ENCODE data around the gene WWP2.
"Not testable (repeated sequence)": the region's sequence is repeated elsewhere in the genome, so short reads cannot be mapped to it uniquely, and the experiment has no call there.

DNA sequence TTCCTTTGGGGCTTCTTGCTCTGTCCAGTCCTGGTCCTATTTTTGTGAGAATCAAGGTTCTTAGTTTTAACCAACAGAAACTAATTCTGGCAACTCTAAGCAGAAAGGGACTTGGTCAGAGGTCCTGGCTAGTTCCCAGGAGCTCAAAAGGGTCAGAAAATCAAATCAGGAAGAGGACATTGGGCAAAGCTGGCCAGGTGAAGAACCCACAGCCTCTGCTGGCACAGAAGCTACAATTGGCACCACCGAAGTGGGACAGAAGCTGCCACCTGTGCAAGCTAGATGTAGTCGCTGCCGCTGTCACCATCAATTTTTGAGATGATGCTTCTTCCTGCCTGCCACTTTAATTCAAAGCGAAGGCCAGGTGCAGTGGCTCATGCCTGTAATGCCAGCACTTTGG is 207.5 kb downstream of the WWP2 start:
- TF ChIP-seq, protein P1, sequence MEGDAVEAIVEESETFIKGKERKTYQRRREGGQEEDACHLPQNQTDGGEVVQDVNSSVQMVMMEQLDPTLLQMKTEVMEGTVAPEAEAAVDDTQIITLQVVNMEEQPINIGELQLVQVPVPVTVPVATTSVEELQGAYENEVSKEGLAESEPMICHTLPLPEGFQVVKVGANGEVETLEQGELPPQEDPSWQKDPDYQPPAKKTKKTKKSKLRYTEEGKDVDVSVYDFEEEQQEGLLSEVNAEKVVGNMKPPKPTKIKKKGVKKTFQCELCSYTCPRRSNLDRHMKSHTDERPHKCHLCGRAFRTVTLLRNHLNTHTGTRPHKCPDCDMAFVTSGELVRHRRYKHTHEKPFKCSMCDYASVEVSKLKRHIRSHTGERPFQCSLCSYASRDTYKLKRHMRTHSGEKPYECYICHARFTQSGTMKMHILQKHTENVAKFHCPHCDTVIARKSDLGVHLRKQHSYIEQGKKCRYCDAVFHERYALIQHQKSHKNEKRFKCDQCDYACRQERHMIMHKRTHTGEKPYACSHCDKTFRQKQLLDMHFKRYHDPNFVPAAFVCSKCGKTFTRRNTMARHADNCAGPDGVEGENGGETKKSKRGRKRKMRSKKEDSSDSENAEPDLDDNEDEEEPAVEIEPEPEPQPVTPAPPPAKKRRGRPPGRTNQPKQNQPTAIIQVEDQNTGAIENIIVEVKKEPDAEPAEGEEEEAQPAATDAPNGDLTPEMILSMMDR (IDR thresholded peaks at IDR 0.05): not testable (repeated sequence)
- not testable (repeated sequence) for TF ChIP-seq POLR2AphosphoS5 (IDR thresholded peaks at IDR 0.05; ENCODE audit: low read depth, low read length)
